ENCODE measurements around the gene DIAPH2.
A peak's percentile ranks its signal among the peaks of the same experiment; 100 is the strongest.

Gene DIAPH2

DNA sequence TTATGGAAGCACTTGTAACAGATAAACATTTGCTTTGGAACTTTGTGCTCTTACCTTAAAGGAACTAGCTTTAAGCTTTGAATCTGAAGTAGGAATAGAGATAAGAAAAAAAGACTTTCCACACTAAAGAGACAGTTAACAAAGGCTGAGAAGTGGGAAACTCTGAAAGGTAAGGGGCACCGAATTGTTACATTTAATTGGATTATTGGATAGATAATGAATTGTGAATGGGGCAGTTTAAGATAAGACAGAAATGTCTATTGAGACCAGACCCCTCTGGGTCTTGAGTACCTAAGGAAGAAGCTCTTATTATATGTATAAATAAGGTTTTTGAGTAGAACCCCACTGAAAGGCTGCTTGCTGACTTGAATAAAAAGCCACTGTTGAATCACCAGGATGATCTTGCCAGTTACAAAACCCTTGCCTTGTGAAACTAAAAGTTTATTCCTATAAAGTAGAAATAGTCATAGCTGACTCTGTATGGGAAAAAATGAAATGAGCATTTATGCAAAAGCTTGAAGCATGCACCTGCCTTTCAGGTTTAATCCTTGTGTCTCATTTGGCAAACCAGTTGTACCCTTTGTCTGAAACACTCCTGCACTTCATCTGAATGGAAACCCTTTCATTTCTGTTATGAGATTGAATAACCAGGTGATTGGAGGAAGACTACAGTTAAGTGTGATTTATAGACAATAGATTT is 622.3 kb downstream of the DIAPH2 start:
- no peak for DNase-seq (ENCODE audit: low spot score)

DNA sequence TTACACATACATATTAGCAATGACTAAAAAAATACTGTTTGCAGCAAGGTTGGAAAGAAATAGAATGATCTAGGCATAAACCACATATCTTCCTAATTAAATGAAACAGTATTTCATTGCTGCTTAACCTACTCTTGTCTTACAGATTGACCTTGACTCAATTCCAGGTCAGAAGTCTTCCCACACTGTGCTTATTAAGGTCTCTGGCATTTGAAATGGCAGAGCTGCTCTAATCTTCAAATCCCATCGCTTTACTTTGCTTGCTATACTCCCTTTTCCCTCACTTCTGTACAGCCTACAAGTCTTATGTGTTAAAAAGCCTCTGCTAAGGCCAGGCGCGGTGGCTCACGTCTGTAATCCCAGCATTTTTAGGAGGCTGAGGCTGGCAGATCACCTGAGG is 623.5 kb downstream of the DIAPH2 start:
- DNase-seq (ENCODE audit: low spot score) = no peak

DNA sequence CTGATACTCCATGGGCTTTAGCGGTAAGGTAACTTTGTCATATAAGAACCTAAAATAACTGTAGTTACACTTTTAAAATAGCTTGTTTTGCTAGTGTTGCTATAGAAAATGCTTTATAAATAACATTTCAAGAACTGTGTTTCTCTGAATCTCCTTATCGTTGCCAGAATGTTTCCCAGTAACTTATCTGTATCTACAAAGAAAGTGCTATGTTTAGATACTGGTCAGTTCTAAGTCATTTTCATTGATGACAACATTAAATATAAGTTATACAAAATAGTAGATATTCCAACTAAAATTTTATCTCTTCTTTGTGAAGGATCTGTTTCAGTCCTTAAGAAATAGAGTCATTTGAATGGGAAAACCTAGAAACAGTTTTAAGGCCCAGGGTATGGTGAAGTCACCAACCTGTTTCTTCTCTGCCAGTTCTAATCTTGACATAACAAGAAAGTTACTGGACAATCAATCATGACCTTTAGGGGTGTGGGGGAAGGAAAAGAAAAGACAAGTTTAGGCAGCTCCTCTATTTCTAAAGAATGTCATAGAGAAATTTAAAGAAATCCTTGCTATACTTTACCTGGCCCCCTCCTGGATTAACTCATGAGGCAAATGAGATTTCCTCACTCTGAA is 625.0 kb downstream of the DIAPH2 start:
- no peak for DNase-seq (ENCODE audit: low spot score)

DNA sequence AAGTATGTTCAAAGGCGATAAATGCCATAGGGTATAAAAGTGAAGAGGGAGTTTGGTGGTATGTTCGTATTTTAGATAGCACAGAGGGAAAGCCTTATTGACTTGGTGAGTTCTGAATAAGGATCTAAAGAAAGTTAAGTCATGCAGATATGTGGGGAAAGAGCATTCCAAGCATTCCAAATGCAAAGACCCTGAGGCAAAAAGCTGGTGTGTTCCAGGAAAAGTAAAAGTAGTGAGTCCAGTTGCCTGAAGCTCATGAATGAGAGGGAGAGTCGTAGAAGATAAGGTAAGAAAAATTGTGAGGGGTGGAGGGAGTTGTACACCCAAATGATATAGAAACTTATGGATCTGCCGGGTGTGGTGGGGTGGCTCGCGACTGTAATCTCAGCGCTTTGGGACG is 625.7 kb downstream of the DIAPH2 start:
- DNase-seq (ENCODE audit: low spot score) = no peak

DNA sequence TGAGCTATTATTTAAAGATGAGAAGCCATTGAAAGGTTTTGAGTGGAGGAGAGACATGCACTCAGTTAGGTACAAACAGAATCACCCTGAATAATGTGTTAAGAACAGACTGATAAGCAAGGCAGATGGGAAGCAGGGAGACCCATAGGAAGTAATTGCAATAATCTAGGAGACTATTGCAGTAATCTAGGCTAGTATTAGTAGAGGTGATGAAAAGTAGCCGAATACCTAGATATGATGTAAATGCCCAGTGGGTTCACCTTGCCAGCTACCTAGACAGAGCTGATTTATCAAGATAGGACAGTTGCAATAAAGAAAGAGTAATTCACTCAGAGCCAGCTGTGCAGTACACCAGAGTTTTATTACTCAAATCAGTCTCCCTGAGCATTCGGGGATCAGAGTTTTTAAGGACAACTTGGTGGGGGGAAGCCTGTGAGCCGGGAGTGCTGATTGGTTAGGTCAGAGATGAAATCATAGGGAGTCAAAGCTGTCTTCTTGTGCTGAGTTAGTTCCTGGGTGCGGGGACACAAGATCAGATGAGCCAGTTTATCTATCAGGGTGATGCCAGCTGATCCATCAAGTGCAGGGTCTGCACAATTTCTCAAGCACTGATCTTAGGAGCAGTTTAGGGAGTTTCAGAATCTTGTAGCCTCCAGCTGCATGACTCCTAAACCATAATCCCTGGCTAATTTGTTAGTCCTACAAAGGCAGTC is 626.6 kb downstream of the DIAPH2 start:
- DNase-seq (ENCODE audit: low spot score) = no peak

DNA sequence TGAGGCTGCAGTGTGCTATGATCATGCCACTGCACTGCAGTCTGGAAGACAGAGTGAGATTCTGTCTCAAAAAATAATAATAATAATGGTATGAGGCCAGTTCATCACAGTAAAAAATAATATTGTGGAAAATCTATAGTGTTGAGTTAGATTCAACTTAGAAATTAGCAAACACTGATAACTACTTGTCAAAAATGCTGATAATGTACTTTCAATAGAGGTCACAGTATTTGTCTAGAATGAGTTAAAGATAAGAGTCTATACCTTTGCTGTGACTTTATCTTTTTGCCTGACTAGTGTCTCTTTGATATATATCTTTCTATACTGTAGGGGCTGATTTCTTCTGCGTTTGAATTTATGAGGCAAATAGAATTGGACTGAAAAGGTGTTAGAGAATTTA is 629.7 kb downstream of the DIAPH2 start:
- DNase-seq (ENCODE audit: low spot score) = no peak

DNA sequence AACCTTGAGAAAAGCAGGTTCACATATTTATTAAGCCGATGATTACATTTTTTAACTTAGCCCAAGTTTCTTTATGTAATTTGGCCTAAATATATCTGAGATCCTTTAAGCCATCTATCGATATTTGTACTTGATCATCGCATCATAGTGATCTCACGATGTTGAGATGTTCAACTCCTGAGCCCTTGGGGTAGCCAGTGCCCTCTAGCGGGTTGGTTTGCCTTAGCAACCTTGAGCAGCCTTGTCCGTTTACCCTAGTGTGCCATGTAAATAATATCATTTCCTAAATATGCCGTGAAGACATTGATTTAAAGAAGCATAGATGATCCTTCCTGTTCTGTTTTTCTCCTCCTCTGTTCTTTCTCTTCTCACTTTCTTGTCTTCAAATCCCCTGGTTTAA is 631.3 kb downstream of the DIAPH2 start:
- DNase-seq (ENCODE audit: low spot score) = no peak

DNA sequence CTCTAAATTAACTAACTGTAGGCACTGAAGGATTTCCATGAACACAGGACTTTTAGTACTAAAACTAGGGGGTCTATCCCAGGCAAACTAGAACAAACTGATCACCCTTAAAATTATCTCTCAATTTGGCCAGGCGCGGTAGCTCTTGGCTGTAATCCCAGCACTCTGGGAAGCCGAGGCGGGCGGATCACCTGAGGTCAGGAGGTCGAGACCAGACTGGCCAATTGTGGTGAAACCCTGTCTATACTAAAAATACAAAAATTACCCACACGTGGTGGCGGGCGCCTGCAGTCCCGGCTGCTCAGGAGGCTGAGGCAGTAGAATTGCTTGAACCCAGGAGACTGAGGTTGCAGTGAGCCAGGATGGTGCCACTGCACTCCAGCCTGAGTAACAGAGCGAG is 635.7 kb downstream of the DIAPH2 start:
- no peak for DNase-seq (ENCODE audit: low spot score)

DNA sequence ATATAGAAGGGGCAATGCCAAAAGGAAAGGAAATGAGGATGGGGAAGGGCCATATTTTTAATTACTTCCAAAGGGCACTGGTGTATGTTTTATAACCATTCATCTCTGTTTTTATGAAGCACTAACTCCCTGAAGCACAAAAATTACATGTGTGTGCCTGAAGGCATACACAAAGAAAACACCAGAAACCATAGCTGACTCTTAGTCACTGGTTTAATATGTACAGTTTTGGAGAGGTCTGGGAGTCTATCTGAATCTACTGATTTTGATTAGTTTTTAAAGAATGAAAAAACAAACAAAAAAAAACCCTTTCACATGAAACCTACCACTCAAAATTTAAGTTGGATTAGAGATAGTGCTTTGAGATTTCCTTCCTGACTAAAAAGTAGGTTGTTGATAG is 637.8 kb downstream of the DIAPH2 start:
- DNase-seq (ENCODE audit: low spot score) = no peak

DNA sequence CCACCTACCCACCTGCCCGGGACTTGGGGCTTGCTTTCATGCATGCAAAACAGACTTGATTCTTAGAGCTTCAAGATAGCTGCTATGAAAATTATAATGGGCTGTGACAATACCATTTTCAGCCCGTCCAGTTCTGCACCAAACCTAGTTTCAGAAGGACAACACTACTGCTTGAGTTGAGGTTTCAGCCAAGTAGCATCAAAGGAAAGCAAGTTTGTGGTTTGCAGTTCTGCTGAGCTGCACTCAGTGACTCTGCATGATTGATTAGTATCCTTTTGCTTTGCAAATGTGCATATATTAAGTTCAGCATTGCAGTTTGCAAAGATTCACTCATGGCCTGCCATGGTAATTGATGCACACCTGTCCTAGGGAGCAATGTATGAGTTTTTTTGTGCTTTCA is 641.8 kb downstream of the DIAPH2 start:
- DNase-seq (ENCODE audit: low spot score) = no peak

DNA sequence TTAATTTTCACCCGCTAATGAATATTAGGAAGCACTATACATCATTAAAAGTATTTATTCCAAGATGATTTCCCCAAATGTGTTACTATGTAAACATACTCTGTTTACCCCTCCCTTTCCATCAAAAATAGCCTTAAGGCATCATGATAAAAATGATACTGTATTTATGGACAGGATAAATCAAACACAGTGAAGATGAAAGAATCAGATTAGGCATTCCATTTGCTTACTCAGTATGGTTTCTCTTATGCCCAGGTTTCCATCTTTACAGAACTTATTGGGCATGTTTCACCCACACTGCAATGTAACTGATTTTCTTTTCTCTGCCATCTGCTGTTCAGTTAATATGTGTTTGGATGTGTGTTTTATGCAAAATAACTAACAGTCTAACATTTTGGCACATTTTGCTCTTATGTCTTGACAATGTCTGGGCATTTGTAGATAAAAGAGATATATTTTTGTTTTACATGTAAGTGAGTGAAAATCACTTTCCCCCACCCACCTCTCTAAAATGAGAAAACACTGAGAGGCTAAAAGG is 644.3 kb downstream of the DIAPH2 start:
- DNase-seq (ENCODE audit: low spot score) = no peak

DNA sequence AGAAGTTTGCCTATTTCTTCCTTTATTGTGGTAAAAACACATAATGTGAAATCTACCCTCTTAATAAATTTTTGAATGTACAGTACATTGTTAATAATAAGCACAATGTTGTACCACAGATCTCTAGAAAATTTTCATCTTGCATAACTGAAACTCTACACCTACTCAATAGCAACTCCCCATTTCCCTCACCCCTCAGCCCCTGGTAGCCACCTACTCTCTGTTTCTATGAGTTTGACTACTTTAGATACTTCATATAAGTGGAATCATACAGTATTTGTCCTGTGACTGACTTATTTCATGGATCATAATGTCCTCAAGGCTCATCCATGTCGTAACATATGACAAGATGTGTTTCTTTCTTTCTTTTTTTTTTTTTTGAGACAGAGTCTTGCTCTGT is 645.5 kb downstream of the DIAPH2 start:
- DNase-seq (ENCODE audit: low spot score) = no peak

DNA sequence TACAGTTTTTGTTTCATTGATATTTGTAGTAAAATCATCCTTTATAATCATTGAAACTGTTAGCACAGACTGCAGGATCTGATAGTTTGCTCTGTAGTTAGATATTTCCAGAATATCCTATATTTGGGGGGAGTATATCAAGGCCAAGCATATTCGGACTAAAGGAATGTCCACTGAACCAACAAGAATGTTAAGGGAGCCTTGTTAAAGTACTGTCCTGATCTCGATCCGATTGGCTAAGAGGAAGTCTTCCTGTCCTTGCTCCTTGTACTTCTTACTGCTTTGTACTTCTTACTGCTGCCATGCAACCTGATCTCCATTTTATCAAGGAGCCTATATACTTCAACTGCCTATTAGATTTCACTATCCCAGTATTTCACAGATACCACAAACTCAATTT is 648.3 kb downstream of the DIAPH2 start:
- DNase-seq (ENCODE audit: low spot score) = no peak

DNA sequence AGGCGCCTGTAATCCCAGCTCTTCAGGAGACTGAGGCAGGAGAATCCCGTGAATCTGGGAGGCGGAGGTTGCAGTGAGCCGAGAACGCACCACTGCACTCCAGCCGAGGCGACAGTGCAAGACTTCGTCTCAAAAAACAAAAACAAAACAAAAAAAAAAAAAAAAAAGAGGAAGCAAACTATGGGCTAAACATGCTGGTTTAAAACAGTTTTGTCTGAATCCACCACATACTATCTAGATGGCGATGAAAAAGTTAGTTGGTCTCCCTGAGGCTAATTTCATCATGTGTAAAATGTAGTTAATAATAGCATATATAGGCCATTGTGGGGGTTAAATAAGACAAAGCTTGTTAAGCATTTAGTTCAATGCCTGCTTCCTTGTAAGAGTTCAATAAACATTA is 650.2 kb downstream of the DIAPH2 start:
- no peak for DNase-seq (ENCODE audit: low spot score)

DNA sequence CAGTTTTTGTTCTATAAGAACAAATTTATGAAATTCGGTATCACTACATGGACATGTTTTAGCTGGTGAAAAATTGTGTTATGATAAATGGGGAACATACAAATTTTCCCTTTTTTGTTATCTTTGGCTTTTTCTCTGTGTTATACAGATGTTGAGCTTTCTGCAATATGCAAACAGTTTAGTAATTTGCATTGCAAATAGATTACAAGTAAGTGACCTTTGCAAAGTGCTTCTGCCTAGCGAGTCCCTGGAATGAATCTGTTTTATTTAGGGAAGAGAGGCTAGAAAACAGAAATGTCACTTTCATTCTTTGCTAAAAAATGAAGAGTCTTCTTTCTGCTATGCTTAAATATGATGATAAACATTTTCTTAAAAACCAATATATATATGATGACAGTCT is 660.1 kb downstream of the DIAPH2 start:
- DNase-seq (ENCODE audit: low spot score) = no peak

DNA sequence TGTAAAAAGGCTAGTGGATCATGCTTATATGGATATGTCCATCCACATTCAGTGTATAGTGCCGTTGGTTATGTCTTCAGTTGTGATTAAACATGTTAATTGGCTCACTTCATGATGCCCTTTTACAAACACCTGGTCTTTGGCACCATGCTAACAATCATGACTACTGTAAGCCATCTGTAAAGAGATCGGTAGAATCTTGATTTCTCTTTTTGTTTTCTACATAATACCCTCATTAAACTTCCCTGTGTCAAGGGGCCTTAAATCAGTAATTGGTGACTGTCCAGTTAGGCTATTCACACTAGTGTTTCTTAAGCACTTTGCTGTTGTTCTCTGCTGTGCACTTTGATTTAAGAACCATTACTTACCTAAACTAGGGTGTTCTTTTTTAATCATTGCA is 674.3 kb downstream of the DIAPH2 start:
- no peak for DNase-seq (ENCODE audit: low spot score)

DNA sequence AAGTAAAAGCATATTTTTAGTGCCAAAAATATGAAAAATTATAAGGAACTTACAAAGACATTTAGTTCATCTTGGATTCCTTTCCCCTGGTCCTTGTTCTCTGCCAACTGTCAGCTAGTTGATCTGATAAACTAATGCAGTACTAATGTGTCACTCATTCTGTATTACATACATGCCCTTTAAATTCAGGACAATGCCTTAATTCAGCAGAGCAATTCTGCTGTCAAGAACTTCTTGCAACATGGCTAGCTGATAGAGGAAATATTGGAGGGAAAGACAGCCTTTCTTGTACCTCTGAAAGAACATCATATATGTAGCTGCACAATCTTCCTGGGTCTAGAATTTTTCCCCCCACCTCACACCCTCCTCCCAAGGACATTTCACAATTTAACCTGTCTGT is 679.2 kb downstream of the DIAPH2 start:
- no peak for DNase-seq (ENCODE audit: low spot score)

DNA sequence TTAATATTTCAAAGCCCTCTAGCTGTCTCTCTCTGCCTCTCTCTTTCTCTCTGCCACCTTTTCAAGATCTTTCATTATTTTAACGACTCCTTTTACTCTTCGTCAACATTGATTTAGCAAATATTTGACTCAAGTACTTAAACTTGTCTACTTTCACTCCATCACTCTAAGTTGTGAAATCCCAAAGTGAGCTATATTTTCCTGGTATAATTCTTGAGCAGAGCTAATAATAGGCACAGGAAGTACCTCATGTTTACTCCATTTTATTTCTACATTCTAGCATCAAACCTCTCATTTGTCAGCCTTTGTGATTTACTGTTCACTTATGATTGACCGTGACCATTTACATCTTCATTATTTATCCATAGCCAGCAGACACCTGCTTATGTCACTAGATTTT is 681.6 kb downstream of the DIAPH2 start:
- DNase-seq (ENCODE audit: low spot score) = no peak

DNA sequence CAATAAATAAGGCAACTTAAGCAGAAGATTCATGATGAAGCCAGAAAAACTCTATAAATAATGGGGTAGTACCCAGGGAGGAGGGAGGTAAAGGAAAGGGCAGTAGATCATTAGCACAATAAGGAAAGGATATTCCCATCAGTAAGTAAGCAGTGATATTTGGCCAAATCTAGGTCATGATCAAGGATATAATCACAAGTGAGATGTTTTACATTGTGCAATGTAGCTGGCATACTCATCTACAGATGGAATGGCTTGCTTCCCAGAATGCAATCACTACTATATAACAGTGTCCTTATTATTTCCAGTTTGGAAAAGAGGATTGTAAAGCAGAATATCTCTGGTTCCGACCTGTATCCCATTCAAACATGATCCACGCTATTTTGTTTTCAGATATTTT is 682.5 kb downstream of the DIAPH2 start:
- peak; percentile 19 for DNase-seq (ENCODE audit: low spot score)

DNA sequence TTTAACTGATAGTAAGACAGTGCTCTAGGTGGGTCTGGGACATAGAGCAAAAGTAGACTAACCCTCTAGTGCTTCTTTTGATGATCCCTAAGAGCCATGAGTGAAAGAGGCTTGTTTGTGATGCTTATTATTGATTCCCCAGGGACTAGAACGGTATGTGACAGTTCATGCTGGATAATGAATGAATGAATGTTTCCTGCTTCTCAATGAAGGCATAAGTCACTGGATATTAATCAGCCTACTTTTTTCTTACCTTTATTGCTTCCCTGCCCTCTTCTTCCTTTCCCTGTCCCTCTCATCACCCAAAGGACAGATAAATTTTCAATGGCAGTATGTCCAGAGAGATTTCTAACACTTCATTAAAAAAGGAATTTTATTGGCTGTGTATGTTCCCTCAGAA is 685.3 kb downstream of the DIAPH2 start:
- DNase-seq (ENCODE audit: low spot score) = no peak

DNA sequence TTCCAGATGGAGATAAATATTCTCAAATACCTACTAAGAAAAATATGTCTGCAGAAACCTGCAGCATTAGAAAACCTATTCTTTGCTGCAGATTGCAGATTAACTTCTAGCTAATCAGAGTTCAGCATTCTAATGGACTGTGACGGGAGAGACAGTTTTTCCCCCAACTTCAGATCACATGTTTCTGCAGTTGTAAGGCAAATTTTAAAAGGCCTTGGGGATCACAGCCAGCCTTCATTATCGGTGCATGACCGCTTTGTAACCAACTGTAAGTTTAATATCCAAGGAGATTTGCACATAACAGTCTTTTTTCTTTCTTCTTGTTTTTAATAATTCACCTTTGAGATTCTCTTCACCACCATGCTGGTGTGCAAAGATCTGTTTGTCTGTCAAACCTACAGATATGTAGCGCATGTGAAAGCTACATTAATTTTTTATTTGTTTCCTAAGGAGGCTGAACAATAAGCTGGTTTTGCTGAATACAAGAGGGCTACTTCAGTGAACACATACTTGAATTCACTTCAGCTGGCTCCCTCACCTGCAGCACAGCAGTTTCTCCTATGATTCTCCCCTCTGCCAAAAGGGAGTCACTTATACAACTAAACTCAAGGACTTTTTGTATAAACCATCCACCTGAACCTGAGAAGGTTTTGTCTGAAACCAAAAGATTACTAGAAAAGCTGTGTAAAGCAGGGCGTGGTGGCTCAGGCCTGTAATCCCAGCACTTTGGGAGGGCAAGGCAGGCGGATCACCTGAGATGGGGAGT is 687.5 kb downstream of the DIAPH2 start:
- no peak for DNase-seq (ENCODE audit: low spot score)

DNA sequence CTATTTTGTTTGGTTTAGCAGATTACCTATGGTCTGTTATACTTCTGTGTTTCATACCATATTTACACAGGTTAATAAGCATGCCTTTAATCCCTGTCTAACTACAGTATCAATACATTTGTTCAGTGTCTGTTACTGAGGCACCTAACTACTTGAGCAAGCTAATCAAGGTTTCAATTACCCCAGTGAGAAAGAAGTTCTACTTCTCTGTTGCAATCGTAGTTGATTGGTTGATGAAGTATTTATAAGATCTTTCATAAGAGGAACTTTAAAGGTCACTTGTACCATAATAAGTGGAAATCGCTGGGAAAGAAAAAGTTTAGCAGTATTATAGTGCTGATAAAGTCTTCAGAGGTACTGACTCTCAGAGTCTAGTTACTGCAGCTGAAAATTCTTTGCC is 689.6 kb downstream of the DIAPH2 start:
- no peak for DNase-seq (ENCODE audit: low spot score)

DNA sequence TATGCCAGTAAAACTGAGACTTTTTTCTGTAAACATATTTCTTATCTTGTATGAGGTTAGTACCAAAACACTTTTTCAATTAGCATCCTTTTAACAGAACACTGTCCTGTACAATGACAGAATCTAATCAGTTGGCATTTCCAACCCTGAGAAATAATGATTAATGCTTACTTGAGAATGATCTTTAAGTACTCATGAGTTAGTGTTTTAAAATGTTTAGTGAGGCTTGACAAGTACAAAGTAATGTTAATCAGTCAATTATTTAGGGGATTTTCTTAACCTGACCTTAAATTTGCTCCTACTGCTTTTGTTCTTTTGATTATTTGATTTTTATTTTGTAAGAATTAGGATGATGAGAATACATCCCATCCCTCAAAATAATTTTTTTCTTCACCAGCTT is 695.6 kb downstream of the DIAPH2 start:
- no peak for DNase-seq (ENCODE audit: low spot score)

Measured in cerebellar cortex (tissue), 1 donor.